ENCODE data around the gene ZNF668.

GRCh38 chr16:31043898-31044481, 30.1 kb downstream of the ZNF668 start:
- TF ChIP-seq CTCF (IDR thresholded peaks at IDR 0.05; ENCODE audit: low read length) (no peak), EZH2 (optimal IDR thresholded peaks at IDR 0.05; ENCODE audit: low read depth, low read length) (no peak), EZH2phosphoT487 (IDR thresholded peaks at IDR 0.05; ENCODE audit: low read length) (no peak)
